K562 (cell line): ENCODE results near the gene GNAQ. TPM values are rescaled to one million over a fixed set of nuclear protein-coding genes. Genes with fewer than 3 reads are reported as not detected.

Experiments
- ATAC-seq: fragments of 200-7000 bp; cut with Tn5 transposase; 3 replicates; pipeline ENCODE4 v1.9.1; 2020; ENCODE audit warnings: moderate library complexity
- BruUV-seq: library from RNA; stranded (reverse); fragments of 400-500 nt; replicated peaks from 2 replicates; lab custom pipeline; 2021; lab: Mats Ljungman, UMichigan
- CTCF ChIA-PET: fragments of 300-600 bp; formaldehyde crosslinking; extraction: SDS; loops from one replicate; lab custom pipeline; 2021; ENCODE audit warnings: low intra/inter-chr PET ratio; lab: Yijun Ruan, JAX
- POLR2A ChIA-PET: fragments of 300-600, 350-650 bp; sonication (Branson Sonifier 250); formaldehyde crosslinking; extraction: SDS; loops from one replicate; lab custom pipeline; 2021; ENCODE audit warnings: antibody characterized with exemption, inconsistent platforms; lab: Yijun Ruan, JAX
- DNase-seq, 4 experiments: peaks; one replicate each; pipeline versions ENCODE4 v3.0.0 to v3.0.0-alpha.2; 2011 to 2018; ENCODE audit warnings: low spot score in 3 of 4, mixed read lengths in 3 of 4; ENCODE audit errors: extremely low read depth in 1 of 4
- FAIRE-seq: peaks from 2 replicates; lab custom pipeline; 2011; peaks lifted over from hg19 to GRCh38; lab: Jason Lieb, UNC
- H2AFZ ChIP-seq: 2 replicates; pipeline ENCODE4 v1.6.0; 2011; ENCODE audit warnings: low read depth, low read length, control low read depth, inconsistent platforms
- H3K27ac ChIP-seq: fragments of 200-600 bp; 3 replicates; pipeline ENCODE4 v1.8.0; 2011; ENCODE audit warnings: low read depth, mild to moderate bottlenecking, control low read depth, inconsistent platforms, low read length, moderate library complexity, mixed read lengths; ENCODE audit errors: extremely low read depth
- H3K27me3 ChIP-seq, 2 experiments: fragments of 300-600 bp in 1 of 2; 2 replicates in 1 of 2; 3 replicates in 1 of 2; pipeline versions ENCODE4 v1.6.0 to v1.8.0; 2011; ENCODE audit warnings: inconsistent platforms in 2 of 2, low read length in 2 of 2, mild to moderate bottlenecking in 1 of 2, mixed read lengths in 1 of 2, moderate library complexity in 1 of 2; ENCODE audit not compliant: control insufficient read depth in 2 of 2, insufficient read depth in 2 of 2
- H3K36me3 ChIP-seq: fragments of 300-600 bp; 3 replicates; pipeline ENCODE4 v1.8.0; 2011; ENCODE audit warnings: mild to moderate bottlenecking, low read length, inconsistent platforms; ENCODE audit not compliant: control insufficient read depth, insufficient read depth
- H3K4me1 ChIP-seq, 2 experiments: fragments of 200-600 bp in 1 of 2; replicated peaks in 1 of 2; 2 replicates in 1 of 2; 3 replicates in 1 of 2; pipeline versions ENCODE4 v1.5.1 to v1.8.0; 2011; ENCODE audit warnings: inconsistent platforms in 2 of 2, low read length in 2 of 2, mild to moderate bottlenecking in 1 of 2, mixed read lengths in 1 of 2, moderate library complexity in 1 of 2; ENCODE audit not compliant: control insufficient read depth in 2 of 2, insufficient read depth in 2 of 2
- H3K4me2 ChIP-seq: 2 replicates; pipeline ENCODE4 v1.6.1; 2011; ENCODE audit warnings: low read length, control low read depth, inconsistent platforms, mixed read lengths; ENCODE audit not compliant: insufficient read depth
- H3K4me3 ChIP-seq: fragments of 200-600 bp; sonication (generic), shearing (Covaris generic); 2 replicates; pipeline ENCODE4 v1.5.1; 2016; ENCODE audit warnings: control low read depth, inconsistent platforms
- H3K79me2 ChIP-seq: fragments of 200-600 bp; 3 replicates; pipeline ENCODE4 v1.8.0; 2011; ENCODE audit warnings: low read length, inconsistent platforms; ENCODE audit not compliant: control insufficient read depth, insufficient read depth
- H3K9ac ChIP-seq, 2 experiments: 2 replicates each; pipeline versions ENCODE4 v1.6.0 to v1.6.1; 2011; ENCODE audit warnings: low read depth in 2 of 2, low read length in 2 of 2, control low read depth in 1 of 2, inconsistent platforms in 1 of 2, mild to moderate bottlenecking in 1 of 2, mixed read lengths in 1 of 2; ENCODE audit not compliant: insufficient read depth in 1 of 2
- H3K9me1 ChIP-seq: one replicate; pipeline ENCODE4 v1.6.0; 2011; ENCODE audit warnings: inconsistent platforms, mild to moderate bottlenecking, low read length, moderate library complexity; ENCODE audit not compliant: control insufficient read depth, insufficient read depth
- H3K9me3 ChIP-seq: replicated peaks from 2 replicates; pipeline ENCODE4 v1.5.1; 2011; ENCODE audit warnings: low read depth, low read length, inconsistent platforms; ENCODE audit not compliant: control insufficient read depth, insufficient read depth
- H4K20me1 ChIP-seq: replicated peaks from 2 replicates; pipeline ENCODE4 v1.6.1; 2011; ENCODE audit warnings: low read length, inconsistent platforms, mixed read lengths; ENCODE audit not compliant: control insufficient read depth, insufficient read depth
- JUN ChIP-seq, 2 experiments: sonication (generic) in 1 of 2; formaldehyde crosslinking in 1 of 2; IDR thresholded peaks; 2 replicates each; pipeline versions ENCODE4 v1.6.1 to v1.8.0; 2012 to 2022; ENCODE audit warnings: borderline replicate concordance in 2 of 2, mild to moderate bottlenecking in 2 of 2, improper control_type of control experiment in 1 of 2, low read depth in 1 of 2, low read length in 1 of 2, missing genetic modification reagents in 1 of 2
- NFE2 ChIP-seq: IDR thresholded peaks from 2 replicates; pipeline ENCODE4 v1.6.1; 2014; ENCODE audit warnings: antibody characterized with exemption, low read depth
- WGBS: fragments of 100-300 bp; shearing (Covaris generic); methylation state at CpG from one replicate; pipeline ENCODE4 v1.1.6; 2016; ENCODE audit warnings: low coverage, mixed read lengths; ENCODE audit not compliant: insufficient coverage; ENCODE audit errors: missing lambda C conversion rate; 5-methylcytosine and 5-hydroxymethylcytosine counted together
- in situ Hi-C: fragments of 300-500 bp; cut with MboI; formaldehyde crosslinking; loops from 4 replicates; pipeline ENCODE4 v1.15.0; 2018; ENCODE audit warnings: inconsistent platforms, mixed read lengths
- intact Hi-C: fragments of 100-400 bp; cut with micrococcal nuclease; formaldehyde crosslinking; loops from 2 replicates; pipeline ENCODE4 v1.14.2; 2022
- polyA plus RNA-seq, 8 experiments: library from polyadenylated mRNA; depleted of rRNA in 4 of 8; stranded (reverse) in 5 of 8; unstranded in 3 of 8; fragments of >200 nt; fragmentation: Nextera tagmentation in 2 of 8; fragmentation: Illumina TruSeq in 1 of 8; extraction: Ambion mirVana in 2 of 8; extraction: Trizol in 1 of 8; gene quantifications; 2 replicates each; pipeline versions ENCODE4 v1.2.1 to v1.2.3, GENCODE V29; 2011 to 2014; ENCODE audit warnings: inconsistent platforms in 1 of 8, missing spikeins in 1 of 8
- total RNA-seq, 7 experiments: library from RNA; depleted of rRNA in 6 of 7; stranded (reverse); fragments of >200 nt in 6 of 7; fragmentation: Illumina TruSeq in 2 of 7; extraction: Trizol in 2 of 7; gene quantifications; 2 replicates each; pipeline versions ENCODE4 v1.2.1 to v1.2.3, GENCODE V29; 2011 to 2021; ENCODE audit warnings: low replicate concordance in 1 of 7
- TF ChIP-seq, protein P1 (sequence below): IDR thresholded peaks from 3 replicates; pipeline ENCODE4 v1.6.1; 2011; ENCODE audit warnings: borderline replicate concordance, mild to moderate bottlenecking, moderate library complexity; ENCODE audit not compliant: insufficient read length; ENCODE audit errors: extremely low read depth
- TF ChIP-seq, protein P2 (sequence below): fragments of 200-800 bp; sonication (Bioruptor generic); IDR thresholded peaks from 2 replicates; pipeline ENCODE4 v1.6.1; 2017; ENCODE audit warnings: missing genetic modification characterization, missing compliant biosample characterization

Gene GNAQ
- total and polyA plus RNA-seq, 9 of the 15 experiments (the other 6 are each of a cell fraction or from before 2014, with no cell fraction given): 4.8 to 27.9 (median 17.5) TPM

- TF ChIP-seq, protein P1, sequence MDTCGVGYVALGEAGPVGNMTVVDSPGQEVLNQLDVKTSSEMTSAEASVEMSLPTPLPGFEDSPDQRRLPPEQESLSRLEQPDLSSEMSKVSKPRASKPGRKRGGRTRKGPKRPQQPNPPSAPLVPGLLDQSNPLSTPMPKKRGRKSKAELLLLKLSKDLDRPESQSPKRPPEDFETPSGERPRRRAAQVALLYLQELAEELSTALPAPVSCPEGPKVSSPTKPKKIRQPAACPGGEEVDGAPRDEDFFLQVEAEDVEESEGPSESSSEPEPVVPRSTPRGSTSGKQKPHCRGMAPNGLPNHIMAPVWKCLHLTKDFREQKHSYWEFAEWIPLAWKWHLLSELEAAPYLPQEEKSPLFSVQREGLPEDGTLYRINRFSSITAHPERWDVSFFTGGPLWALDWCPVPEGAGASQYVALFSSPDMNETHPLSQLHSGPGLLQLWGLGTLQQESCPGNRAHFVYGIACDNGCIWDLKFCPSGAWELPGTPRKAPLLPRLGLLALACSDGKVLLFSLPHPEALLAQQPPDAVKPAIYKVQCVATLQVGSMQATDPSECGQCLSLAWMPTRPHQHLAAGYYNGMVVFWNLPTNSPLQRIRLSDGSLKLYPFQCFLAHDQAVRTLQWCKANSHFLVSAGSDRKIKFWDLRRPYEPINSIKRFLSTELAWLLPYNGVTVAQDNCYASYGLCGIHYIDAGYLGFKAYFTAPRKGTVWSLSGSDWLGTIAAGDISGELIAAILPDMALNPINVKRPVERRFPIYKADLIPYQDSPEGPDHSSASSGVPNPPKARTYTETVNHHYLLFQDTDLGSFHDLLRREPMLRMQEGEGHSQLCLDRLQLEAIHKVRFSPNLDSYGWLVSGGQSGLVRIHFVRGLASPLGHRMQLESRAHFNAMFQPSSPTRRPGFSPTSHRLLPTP: no peak
- TF ChIP-seq JUN (IDR thresholded peaks at IDR 0.05; ENCODE audit: borderline replicate concordance, low read depth, low read length): no peak
- no peak for TF ChIP-seq JUN (CRISPR knock-in tag; IDR thresholded peaks at IDR 0.05; ENCODE audit: borderline replicate concordance)
- TF ChIP-seq, all 486 proteins: peak for 0
These were observed 114.8 kb downstream of the GNAQ start (continued) for GRCh38 chr9:77916820-77917219.

- Histone ChIP-seq H3K9ac (no peak overlapping the region; a peak in 1 of 4 replicates), H3K9me3 (no peaks in the 10 kb centered on the region), H3K79me2 (peaks cover 61% of the 10 kb centered on the region), H3K27ac (peak overlapping the region; percentile 20; the same call in 1 of the 3 replicates), H3K36me3 (peaks cover 32% of the 10 kb centered on the region), H3K4me2 (no peak overlapping the region), H3K9me1 (no peaks in the 10 kb centered on the region), H2AFZ (no peak overlapping the region), H3K27me3 (no peaks in the 10 kb centered on the region), H3K4me1 (peaks cover 0 to 12% of the 10 kb centered on the region in 2 experiments; a peak in 4 of 5 replicates), H4K20me1 (no peaks in the 10 kb centered on the region), H3K4me3 (no peak overlapping the region)
- TF ChIP-seq, protein P2, sequence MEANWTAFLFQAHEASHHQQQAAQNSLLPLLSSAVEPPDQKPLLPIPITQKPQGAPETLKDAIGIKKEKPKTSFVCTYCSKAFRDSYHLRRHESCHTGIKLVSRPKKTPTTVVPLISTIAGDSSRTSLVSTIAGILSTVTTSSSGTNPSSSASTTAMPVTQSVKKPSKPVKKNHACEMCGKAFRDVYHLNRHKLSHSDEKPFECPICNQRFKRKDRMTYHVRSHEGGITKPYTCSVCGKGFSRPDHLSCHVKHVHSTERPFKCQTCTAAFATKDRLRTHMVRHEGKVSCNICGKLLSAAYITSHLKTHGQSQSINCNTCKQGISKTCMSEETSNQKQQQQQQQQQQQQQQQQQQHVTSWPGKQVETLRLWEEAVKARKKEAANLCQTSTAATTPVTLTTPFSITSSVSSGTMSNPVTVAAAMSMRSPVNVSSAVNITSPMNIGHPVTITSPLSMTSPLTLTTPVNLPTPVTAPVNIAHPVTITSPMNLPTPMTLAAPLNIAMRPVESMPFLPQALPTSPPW (CRISPR knock-in tag): no peak
- TF ChIP-seq NFE2: no peak
- TF ChIP-seq, protein P1: no peak
- BruUV-seq: no TSS peak
- ATAC-seq (peak; percentile 55; the same call in 2 of the 3 replicates), FAIRE-seq (peak; percentile 51), DNase-seq (no peak)
- 30% methylated on average over 3 of the region's 4 CpGs for WGBS
- in situ Hi-C loops: no loop called here
- CTCF ChIA-PET: no interaction called here
- intact Hi-C loops: no loop called here
- POLR2A ChIA-PET: interaction anchor here (0.7 kb wide), 1 partner anchor 29 kb away, joined by 3 read pairs; no protein-coding TSS in a partner anchor
These were observed 115.2 kb downstream of the GNAQ start for GRCh38 chr9:77916410-77916819.
